ENCODE data around the gene LAMTOR4.

LAMTOR4 gene

GRCh38 chr7:100153708-100154535 lies 5.2 kb downstream of the LAMTOR4 start:
- no peak for DNase-seq (ENCODE audit: low spot score)

- DNase-seq (ENCODE audit: low spot score), result no peak
Measured at GRCh38 chr7:100154651-100155491, 6.2 kb downstream of the LAMTOR4 start.

GRCh38 chr7:100155553-100156317 lies 7.0 kb downstream of the LAMTOR4 start:
- no peak for DNase-seq (ENCODE audit: low spot score)

GRCh38 chr7:100156331-100157068 lies 7.8 kb downstream of the LAMTOR4 start:
- DNase-seq (ENCODE audit: low spot score), result no peak

- DNase-seq (ENCODE audit: low spot score), result no peak
Measured at GRCh38 chr7:100157069-100157333, 8.3 kb downstream of the LAMTOR4 start.

- no peak for DNase-seq (ENCODE audit: low spot score)
Measured at GRCh38 chr7:100157334-100158228, 8.9 kb downstream of the LAMTOR4 start.

GRCh38 chr7:100158229-100159098 lies 9.7 kb downstream of the LAMTOR4 start, which contains the start of gene TRAPPC14:
TRAPPC14 (minus strand) TSS chr7:100158723; CDS start chr7:100158499, 224 bp downstream.
- DNase-seq (ENCODE audit: low spot score), result peak; percentile 89

- no peak for DNase-seq (ENCODE audit: low spot score)
Measured at GRCh38 chr7:100159099-100159623, 10.4 kb downstream of the LAMTOR4 start.

- DNase-seq (ENCODE audit: low spot score), result no peak
Measured at GRCh38 chr7:100160067-100160466, 11.3 kb downstream of the LAMTOR4 start.

- DNase-seq (ENCODE audit: low spot score), result peak; percentile 25
Measured at GRCh38 chr7:100163006-100163531, 14.4 kb downstream of the LAMTOR4 start.

- DNase-seq (ENCODE audit: low spot score), result no peak
Measured at GRCh38 chr7:100163871-100164270, 15.2 kb downstream of the LAMTOR4 start.

GRCh38 chr7:100166317-100166940 lies 17.7 kb downstream of the LAMTOR4 start:
- DNase-seq (ENCODE audit: low spot score), result peak; percentile 66

GRCh38 chr7:100166970-100167911 lies 18.5 kb downstream of the LAMTOR4 start:
- DNase-seq (ENCODE audit: low spot score), result no peak

GRCh38 chr7:100167912-100168323 lies 19.2 kb downstream of the LAMTOR4 start:
- DNase-seq (ENCODE audit: low spot score), result no peak

GRCh38 chr7:100169147-100169850 lies 20.6 kb downstream of the LAMTOR4 start:
- DNase-seq (ENCODE audit: low spot score), result no peak

- DNase-seq (ENCODE audit: low spot score), result no peak
Measured at GRCh38 chr7:100170101-100170897, 21.6 kb downstream of the LAMTOR4 start.
